NCI-H774 (cell line): Measurements from ENCODE around the gene ARSI.

Source experiments
- DNase-seq: peaks from one replicate; lab custom pipeline; 2025; lab: John Stamatoyannopoulos, UW

The ARSI gene

GRCh38 chr5:150293091-150293941 lies 9.4 kb downstream of the ARSI start:
- no peak for DNase-seq

GRCh38 chr5:150291388-150292385 lies 11.0 kb downstream of the ARSI start:
- no peak for DNase-seq

- DNase-seq: no peak
Observed at GRCh38 chr5:150289551-150290390, 12.9 kb downstream of the ARSI start, which contains the start of gene CAMK2A. Gene CAMK2A, minus strand, starts transcription at chr5:150289773. Its CDS starts 148 bp downstream, at chr5:150289625.

- DNase-seq: no peak
Observed at GRCh38 chr5:150288791-150289190, 13.9 kb downstream of the ARSI start.

- DNase-seq: no peak
Observed at GRCh38 chr5:150288361-150288760, 14.3 kb downstream of the ARSI start.

- no peak for DNase-seq
Observed at GRCh38 chr5:150286820-150287219, 15.9 kb downstream of the ARSI start.

GRCh38 chr5:150285114-150285513 lies 17.6 kb downstream of the ARSI start:
- DNase-seq: no peak

GRCh38 chr5:150284311-150284710 lies 18.4 kb downstream of the ARSI start:
- no peak for DNase-seq

- DNase-seq: no peak
Observed at GRCh38 chr5:150283904-150284303, 18.8 kb downstream of the ARSI start.

- DNase-seq: no peak
Observed at GRCh38 chr5:150281987-150282386, 20.7 kb downstream of the ARSI start.

GRCh38 chr5:150279330-150280020 lies 23.2 kb downstream of the ARSI start:
- no peak for DNase-seq

- no peak for DNase-seq
Observed at GRCh38 chr5:150278916-150279315, 23.8 kb downstream of the ARSI start.

- no peak for DNase-seq
Observed at GRCh38 chr5:150278046-150278730, 24.5 kb downstream of the ARSI start.

GRCh38 chr5:150277043-150277442 lies 25.7 kb downstream of the ARSI start:
- DNase-seq: no peak

GRCh38 chr5:150274811-150275210 lies 27.9 kb downstream of the ARSI start:
- DNase-seq: no peak

- DNase-seq: no peak
Observed at GRCh38 chr5:150272531-150272930, 30.2 kb downstream of the ARSI start.

- no peak for DNase-seq
Observed at GRCh38 chr5:150271923-150272322, 30.8 kb downstream of the ARSI start.

GRCh38 chr5:150271296-150271692 lies 31.4 kb downstream of the ARSI start:
- DNase-seq: no peak

- DNase-seq: no peak
Observed at GRCh38 chr5:150270541-150271295, 32.0 kb downstream of the ARSI start.

- DNase-seq: peak; percentile 5
Observed at GRCh38 chr5:150266871-150267291, 35.8 kb downstream of the ARSI start.
